Mucosa of stomach (tissue), 1 donor: ENCODE measurements around the gene KIF22.
A peak's percentile ranks its signal among the peaks of the same experiment; 100 is the strongest.

ENCODE experiments used
- H3K27me3 ChIP-seq: one replicate; pipeline ENCODE4 v1.7.0; 2013; ENCODE audit warnings: mild to moderate bottlenecking, low read length; ENCODE audit not compliant: control insufficient read depth, insufficient read depth
- H3K36me3 ChIP-seq: one replicate; pipeline ENCODE4 v1.7.0; 2013; ENCODE audit warnings: low read length; ENCODE audit not compliant: control insufficient read depth, insufficient read depth
- H3K4me1 ChIP-seq: one replicate; pipeline ENCODE4 v1.7.0; 2013; ENCODE audit warnings: mild to moderate bottlenecking, low read length; ENCODE audit not compliant: control insufficient read depth, insufficient read depth
- H3K4me3 ChIP-seq: one replicate; pipeline ENCODE4 v1.7.0; 2013; ENCODE audit warnings: low read length
- H3K9ac ChIP-seq: one replicate; pipeline ENCODE4 v1.7.0; 2013; ENCODE audit warnings: mild to moderate bottlenecking, low read length, moderate library complexity
- H3K9me3 ChIP-seq: one replicate; pipeline ENCODE4 v1.7.0; 2013; ENCODE audit warnings: mild to moderate bottlenecking, low read length, moderate library complexity; ENCODE audit not compliant: control insufficient read depth
- donor health status: Pancreatic carcinoma.

KIF22 gene

GRCh38 chr16:29808219-29808900, 17.8 kb downstream of the KIF22 start:
- no peaks in the 10 kb centered on the region for H3K9me3 ChIP-seq
- H3K4me1 ChIP-seq: peaks cover 61% of the 10 kb centered on the region
- H3K36me3 ChIP-seq: peaks cover 5% of the 10 kb centered on the region
- H3K27me3 ChIP-seq: peaks cover 13% of the 10 kb centered on the region
- peak overlapping the region; percentile 66 for H3K9ac ChIP-seq
- peak overlapping the region; percentile 31 for H3K4me3 ChIP-seq

DNA sequence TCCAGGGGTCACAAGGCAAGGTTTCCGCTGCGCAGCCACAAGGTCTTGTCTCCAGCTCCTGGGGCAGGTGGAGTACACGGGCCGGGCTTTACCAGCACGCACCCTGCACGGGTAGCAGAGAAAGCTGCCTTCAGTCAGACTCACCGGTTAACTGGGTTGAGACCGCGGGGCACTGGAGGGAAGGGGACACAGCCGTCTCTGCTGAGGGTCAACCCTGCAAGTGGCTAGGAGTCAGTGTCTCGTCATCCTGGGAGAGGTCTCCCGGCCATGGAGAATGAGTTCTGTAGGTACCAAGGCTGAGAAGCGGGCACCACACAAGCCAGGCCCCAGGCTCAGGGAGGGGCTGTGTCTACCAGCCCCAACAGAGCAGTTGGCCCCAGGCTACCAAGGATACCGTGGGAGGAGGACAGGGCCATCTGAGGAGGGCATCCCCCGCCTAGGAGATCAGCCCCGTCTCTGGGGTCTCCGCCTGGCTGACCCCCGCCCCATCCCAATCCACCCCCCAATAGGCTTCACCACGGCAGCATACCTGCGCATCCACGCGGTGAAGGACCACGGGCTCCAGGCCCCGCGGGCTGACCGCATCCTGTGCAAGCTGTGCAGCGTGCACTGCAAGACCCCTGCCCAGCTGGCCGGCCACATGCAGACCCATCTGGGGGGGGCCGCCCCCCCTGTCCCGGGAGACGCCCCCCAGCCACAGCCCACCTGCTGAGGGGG, 18.6 kb downstream of the KIF22 start:
- Histone ChIP-seq H3K4me1 (peaks cover 61% of the 10 kb centered on the region), H3K9ac (peak overlapping the region; percentile 66), H3K36me3 (peaks cover 5% of the 10 kb centered on the region), H3K27me3 (peaks cover 21% of the 10 kb centered on the region), H3K9me3 (no peaks in the 10 kb centered on the region), H3K4me3 (no peak overlapping the region)

DNA sequence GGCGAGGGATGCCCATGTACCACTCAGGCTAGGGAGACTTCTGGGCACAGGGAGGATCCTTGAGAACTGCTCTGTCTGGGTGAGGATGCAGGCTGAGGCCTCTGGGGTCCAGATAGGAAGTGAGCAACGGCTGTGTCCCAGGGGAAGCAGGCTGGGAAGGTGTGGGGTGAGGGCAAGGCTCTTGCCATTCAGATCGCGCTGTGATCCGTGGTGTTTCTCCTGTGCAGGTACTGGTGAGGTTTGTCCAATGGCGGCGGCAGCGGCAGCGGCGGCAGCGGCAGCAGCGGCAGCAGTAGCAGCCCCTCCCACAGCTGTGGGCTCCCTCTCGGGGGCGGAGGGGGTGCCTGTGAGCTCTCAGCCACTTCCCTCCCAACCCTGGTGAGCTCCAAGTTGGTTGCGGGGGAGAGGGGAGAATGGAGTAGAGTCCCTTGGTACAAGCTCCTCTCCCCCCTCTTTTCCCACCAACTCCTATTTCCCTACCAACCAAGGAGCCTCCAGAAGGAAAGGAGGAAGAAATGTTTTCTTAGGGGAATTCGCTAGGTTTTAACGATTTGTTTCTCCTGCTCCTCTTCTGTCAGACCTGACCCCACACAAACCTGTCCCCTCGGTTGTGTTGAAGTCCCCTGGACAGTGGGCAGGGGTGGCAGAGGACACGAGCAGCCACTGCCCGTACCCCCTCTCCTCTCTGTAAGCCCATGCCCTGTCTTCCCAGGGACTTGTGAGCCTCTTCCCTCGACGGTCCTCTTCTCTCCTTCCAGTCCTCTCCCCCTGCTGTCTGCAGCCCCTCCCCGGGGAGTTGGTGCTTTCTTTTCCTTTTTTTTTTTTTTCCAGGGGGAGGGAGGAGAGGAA, 19.5 kb downstream of the KIF22 start:
- H3K36me3 ChIP-seq: peaks cover 5% of the 10 kb centered on the region
- H3K27me3 ChIP-seq: peaks cover 22% of the 10 kb centered on the region
- peak overlapping the region; percentile 45 for H3K9ac ChIP-seq
- no peaks in the 10 kb centered on the region for H3K9me3 ChIP-seq
- H3K4me1 ChIP-seq: peaks cover 61% of the 10 kb centered on the region
- no peak overlapping the region for H3K4me3 ChIP-seq

GRCh38 chr16:29810699-29811169, 20.2 kb downstream of the KIF22 start:
- H3K9me3 ChIP-seq: no peaks in the 10 kb centered on the region
- H3K36me3 ChIP-seq: peaks cover 5% of the 10 kb centered on the region
- H3K4me1 ChIP-seq: peaks cover 64% of the 10 kb centered on the region
- peaks cover 22% of the 10 kb centered on the region for H3K27me3 ChIP-seq
- peak overlapping the region; percentile 45 for H3K9ac ChIP-seq
- H3K4me3 ChIP-seq: peak overlapping the region; percentile 33

DNA sequence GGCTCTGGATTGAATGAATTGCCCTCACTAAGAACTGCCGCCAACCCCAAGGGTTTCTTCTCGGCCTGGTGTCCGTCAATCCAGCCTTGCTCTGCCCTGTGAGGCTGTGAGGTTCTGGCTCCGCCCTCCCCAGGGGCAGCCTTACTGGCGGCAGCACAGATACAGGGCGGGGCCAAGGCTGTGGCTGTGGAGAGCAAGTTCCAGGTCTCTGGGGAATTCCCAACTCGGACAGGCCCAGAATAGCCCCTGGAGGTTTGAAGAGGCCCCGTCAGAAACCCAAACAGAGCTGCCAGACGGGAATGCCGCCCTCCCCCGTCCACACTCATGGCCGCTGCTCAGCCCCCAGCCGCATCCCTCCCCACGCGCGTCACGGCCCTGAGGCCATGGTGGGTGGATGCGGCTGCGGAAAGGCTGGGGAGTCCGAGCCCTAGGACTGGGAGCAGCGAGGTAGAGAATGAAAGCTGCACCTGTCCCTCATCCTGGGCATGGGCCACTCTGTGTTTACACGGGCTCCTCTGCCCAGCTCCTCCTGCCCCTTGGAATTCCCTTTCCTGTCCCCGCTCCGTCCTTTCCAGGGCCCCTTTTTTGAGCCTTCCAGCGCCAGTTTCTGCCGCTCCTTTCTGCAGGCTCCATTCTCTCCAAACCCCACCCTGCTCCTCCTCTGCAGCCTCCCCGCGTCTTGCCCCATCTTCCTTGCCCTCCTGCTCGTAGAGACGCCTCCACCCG, 20.8 kb downstream of the KIF22 start:
- Histone ChIP-seq H3K9ac (peak overlapping the region; percentile 45), H3K4me3 (peak overlapping the region; percentile 33), H3K36me3 (peaks cover 5% of the 10 kb centered on the region), H3K27me3 (peaks cover 22% of the 10 kb centered on the region), H3K4me1 (peaks cover 64% of the 10 kb centered on the region), H3K9me3 (no peaks in the 10 kb centered on the region)

DNA sequence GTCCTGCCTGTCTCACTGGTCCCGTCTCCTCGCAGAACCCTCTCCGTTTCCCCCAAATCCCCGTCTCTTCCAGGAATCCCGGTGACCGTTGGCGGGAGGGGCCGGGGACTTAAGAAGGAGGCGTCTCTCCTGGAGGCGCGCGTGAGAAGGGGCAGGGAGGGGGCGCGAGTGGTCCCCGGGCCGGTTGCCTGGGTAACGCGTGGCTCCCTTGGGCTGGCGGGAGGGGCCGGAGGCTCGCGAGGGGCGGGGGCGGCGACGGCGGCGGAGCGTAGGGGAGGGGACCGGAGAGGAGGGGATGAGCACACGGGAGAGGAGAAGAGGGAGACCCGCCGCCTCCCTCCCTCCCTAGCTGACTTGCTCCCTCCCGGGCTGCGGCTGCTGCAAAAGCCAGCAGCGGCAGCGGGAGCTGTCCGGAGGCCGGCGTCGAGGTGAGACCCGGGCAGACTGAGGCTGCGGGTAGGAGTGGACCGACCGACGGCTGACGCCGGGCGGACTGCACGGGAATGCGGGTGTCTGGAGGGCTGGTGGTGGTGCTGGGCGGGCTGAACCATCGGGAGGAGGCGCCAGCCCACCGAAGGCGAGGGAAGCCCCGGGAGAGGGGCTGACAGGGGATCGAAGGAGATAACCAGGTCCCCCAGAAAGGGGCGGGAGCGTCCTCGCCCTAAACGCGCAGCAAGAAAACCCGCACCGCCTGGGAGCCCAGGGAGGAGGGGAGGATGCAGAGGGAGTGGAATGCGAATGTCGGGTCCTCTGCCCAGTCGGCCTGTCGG, 21.5 kb downstream of the KIF22 start, which contains the start of gene PRRT2:
PRRT2 (plus strand) TSS at position 298 of the 770 bp plus-strand sequence. CDS start 862 bp downstream, outside the sequence.
- Histone ChIP-seq H3K36me3 (peaks cover 5% of the 10 kb centered on the region), H3K4me3 (peak within 1 kb of the TSS; percentile 33), H3K9me3 (no peaks in the 10 kb centered on the region), H3K9ac (peak within 1 kb of the TSS; percentile 45), H3K27me3 (peaks cover 22% of the 10 kb centered on the region), H3K4me1 (peaks cover 69% of the 10 kb centered on the region)

DNA sequence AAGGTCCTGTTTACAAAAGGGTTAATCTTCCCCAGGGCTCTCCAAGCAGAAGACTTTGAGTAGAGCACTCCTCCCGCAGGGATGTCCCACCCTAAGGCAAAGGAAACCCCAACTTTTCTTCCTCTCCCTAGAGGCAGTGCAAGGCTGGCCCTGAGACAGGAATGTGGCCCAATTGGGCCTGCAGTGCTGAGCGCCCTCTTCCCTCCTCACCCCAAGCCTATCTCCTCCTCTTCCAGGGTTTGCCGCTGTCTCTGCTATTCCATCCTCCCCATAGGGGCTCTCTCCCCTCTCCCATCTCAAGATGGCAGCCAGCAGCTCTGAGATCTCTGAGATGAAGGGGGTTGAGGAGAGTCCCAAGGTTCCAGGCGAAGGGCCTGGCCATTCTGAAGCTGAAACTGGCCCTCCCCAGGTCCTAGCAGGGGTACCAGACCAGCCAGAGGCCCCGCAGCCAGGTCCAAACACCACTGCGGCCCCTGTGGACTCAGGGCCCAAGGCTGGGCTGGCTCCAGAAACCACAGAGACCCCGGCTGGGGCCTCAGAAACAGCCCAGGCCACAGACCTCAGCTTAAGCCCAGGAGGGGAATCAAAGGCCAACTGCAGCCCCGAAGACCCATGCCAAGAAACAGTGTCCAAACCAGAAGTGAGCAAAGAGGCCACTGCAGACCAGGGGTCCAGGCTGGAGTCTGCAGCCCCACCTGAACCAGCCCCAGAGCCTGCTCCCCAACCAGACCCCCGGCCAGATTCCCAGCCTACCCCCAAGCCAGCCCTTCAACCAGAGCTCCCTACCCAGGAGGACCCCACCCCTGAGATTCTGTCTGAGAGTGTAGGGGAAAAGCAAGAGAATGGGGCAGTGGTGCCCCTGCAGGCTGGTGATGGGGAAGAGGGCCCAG, 22.4 kb downstream of the KIF22 start:
- Histone ChIP-seq H3K4me3 (peak overlapping the region; percentile 31), H3K9ac (peak overlapping the region; percentile 6), H3K27me3 (peaks cover 22% of the 10 kb centered on the region), H3K4me1 (peaks cover 63% of the 10 kb centered on the region), H3K36me3 (peaks cover 5% of the 10 kb centered on the region), H3K9me3 (no peaks in the 10 kb centered on the region)

GRCh38 chr16:29813644-29814562, 23.4 kb downstream of the KIF22 start:
- H3K9ac ChIP-seq: no peak overlapping the region
- peaks cover 2% of the 10 kb centered on the region for H3K36me3 ChIP-seq
- H3K4me1 ChIP-seq: peaks cover 63% of the 10 kb centered on the region
- no peaks in the 10 kb centered on the region for H3K9me3 ChIP-seq
- no peak overlapping the region for H3K4me3 ChIP-seq
- H3K27me3 ChIP-seq: peaks cover 22% of the 10 kb centered on the region

- Histone ChIP-seq H3K36me3 (no peaks in the 10 kb centered on the region), H3K27me3 (peaks cover 22% of the 10 kb centered on the region), H3K4me1 (peaks cover 62% of the 10 kb centered on the region), H3K4me3 (no peak overlapping the region), H3K9ac (no peak overlapping the region), H3K9me3 (no peaks in the 10 kb centered on the region)
Observed at GRCh38 chr16:29814592-29814991, 24.0 kb downstream of the KIF22 start.
